Measurements from ENCODE around the gene SETBP1. TPM values are rescaled to one million over a fixed set of nuclear protein-coding genes. Genes with fewer than 3 reads are reported as not detected.

Gene SETBP1
- total RNA-seq, 1 experiment from 2014 or later, result 9.6 TPM

DNA sequence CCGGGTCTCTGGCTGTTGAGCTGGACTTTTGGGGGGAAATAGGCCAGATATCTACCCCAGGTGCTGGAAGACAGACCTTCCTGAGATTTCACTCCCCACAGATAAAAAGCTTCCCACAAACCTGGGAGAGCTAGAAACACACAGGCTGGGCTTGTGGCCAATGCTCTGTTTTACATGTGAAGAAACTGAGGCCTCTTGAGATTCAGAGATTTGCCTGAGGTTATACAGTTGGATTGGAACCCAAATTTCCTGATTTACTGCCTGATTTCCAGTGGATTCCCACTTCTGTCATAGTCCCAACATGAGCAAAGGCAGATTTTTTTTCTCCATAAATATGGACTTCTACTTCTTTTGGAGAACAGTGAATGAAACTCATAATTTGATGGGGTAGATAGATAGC lies 360.2 kb downstream of the SETBP1 start:
- TF ChIP-seq SP1 (CRISPR knock-in tag; conservative IDR thresholded peaks at IDR 0.05), result no peak
- TF ChIP-seq, protein P1, sequence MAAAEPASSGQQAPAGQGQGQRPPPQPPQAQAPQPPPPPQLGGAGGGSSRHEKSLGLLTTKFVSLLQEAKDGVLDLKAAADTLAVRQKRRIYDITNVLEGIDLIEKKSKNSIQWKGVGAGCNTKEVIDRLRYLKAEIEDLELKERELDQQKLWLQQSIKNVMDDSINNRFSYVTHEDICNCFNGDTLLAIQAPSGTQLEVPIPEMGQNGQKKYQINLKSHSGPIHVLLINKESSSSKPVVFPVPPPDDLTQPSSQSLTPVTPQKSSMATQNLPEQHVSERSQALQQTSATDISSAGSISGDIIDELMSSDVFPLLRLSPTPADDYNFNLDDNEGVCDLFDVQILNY (CRISPR knock-in tag; IDR thresholded peaks at IDR 0.05), result no peak
- TF ChIP-seq GTF2I (CRISPR knock-in tag; conservative IDR thresholded peaks at IDR 0.05), result no peak
- TF ChIP-seq CREB1 (CRISPR knock-in tag; IDR thresholded peaks at IDR 0.05), result no peak
- no peak for TF ChIP-seq ZNF416 (CRISPR knock-in tag; IDR thresholded peaks at IDR 0.05)
- no peak for TF ChIP-seq ZNF671 (CRISPR knock-in tag; IDR thresholded peaks at IDR 0.05)
- TF ChIP-seq TP53 (CRISPR knock-in tag; IDR thresholded peaks at IDR 0.05), result no peak
- no peak for TF ChIP-seq ZNF263 (CRISPR knock-in tag; IDR thresholded peaks at IDR 0.05; ENCODE audit: low read depth)
- no peak for TF ChIP-seq TEAD4 (CRISPR knock-in tag; IDR thresholded peaks at IDR 0.05)
- Mint-ChIP-seq H3K4me1 (no peaks in the 10 kb centered on the region), H3K36me3 (no peaks in the 10 kb centered on the region), H3K27ac (no peak overlapping the region), H3K27me3 (ENCODE audit: low read depth) (no peaks in the 10 kb centered on the region), H3K9me3 (no peaks in the 10 kb centered on the region), H3K4me3 (no peak overlapping the region)
- POLR2A ChIA-PET, result no interaction called here
- CTCF ChIA-PET, result no interaction called here
- DNase-seq (ENCODE audit: low spot score) (no peak), ATAC-seq (no peak)

DNA sequence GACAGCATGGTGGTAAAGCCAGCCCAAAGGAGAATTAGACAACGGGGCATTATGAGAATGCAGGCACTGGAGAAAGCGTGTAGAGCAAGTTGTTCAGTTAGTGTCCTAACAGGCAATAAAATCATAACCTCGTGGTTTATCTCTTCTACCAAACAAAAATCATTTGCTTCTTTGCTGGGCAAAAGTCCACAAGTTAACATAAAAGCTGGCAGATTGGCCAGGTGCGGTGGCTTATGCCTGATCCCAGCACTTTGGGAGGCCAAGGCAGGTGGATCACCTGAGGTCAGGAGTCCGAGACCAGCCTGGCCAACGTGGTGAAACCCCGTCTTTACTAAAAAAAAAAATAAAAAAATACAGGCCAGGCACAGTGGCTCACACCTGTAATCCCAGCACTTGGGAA lies 364.1 kb downstream of the SETBP1 start:
- CTCF ChIA-PET, result interaction anchor here (1.0 kb wide), 1 partner anchor 71 kb away, joined by 3 read pairs; no protein-coding TSS in a partner anchor

More for the DNA sequence above, 364.1 kb downstream of the SETBP1 start:
- no peaks in the 10 kb centered on the region for H3K4me1 Mint-ChIP-seq
- H3K27me3 Mint-ChIP-seq (ENCODE audit: low read depth), result no peaks in the 10 kb centered on the region
- no peak for ATAC-seq
- TF ChIP-seq, protein P2, sequence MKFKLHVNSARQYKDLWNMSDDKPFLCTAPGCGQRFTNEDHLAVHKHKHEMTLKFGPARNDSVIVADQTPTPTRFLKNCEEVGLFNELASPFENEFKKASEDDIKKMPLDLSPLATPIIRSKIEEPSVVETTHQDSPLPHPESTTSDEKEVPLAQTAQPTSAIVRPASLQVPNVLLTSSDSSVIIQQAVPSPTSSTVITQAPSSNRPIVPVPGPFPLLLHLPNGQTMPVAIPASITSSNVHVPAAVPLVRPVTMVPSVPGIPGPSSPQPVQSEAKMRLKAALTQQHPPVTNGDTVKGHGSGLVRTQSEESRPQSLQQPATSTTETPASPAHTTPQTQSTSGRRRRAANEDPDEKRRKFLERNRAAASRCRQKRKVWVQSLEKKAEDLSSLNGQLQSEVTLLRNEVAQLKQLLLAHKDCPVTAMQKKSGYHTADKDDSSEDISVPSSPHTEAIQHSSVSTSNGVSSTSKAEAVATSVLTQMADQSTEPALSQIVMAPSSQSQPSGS (CRISPR knock-in tag; IDR thresholded peaks at IDR 0.05; ENCODE audit: borderline replicate concordance, low read depth), result no peak
- TF ChIP-seq, protein P3, sequence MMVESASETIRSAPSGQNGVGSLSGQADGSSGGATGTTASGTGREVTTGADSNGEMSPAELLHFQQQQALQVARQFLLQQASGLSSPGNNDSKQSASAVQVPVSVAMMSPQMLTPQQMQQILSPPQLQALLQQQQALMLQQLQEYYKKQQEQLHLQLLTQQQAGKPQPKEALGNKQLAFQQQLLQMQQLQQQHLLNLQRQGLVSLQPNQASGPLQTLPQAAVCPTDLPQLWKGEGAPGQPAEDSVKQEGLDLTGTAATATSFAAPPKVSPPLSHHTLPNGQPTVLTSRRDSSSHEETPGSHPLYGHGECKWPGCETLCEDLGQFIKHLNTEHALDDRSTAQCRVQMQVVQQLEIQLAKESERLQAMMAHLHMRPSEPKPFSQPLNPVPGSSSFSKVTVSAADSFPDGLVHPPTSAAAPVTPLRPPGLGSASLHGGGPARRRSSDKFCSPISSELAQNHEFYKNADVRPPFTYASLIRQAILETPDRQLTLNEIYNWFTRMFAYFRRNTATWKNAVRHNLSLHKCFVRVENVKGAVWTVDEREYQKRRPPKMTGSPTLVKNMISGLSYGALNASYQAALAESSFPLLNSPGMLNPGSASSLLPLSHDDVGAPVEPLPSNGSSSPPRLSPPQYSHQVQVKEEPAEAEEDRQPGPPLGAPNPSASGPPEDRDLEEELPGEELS (CRISPR knock-in tag; IDR thresholded peaks at IDR 0.05), result no peak
- TF ChIP-seq ZNF219 (CRISPR knock-in tag; IDR thresholded peaks at IDR 0.05; ENCODE audit: borderline replicate concordance), result no peak
- no peak for TF ChIP-seq SMAD4 (CRISPR knock-in tag; IDR thresholded peaks at IDR 0.05)
- no peak for TF ChIP-seq JAZF1 (CRISPR knock-in tag; IDR thresholded peaks at IDR 0.05)
- TF ChIP-seq NR1H2 (CRISPR knock-in tag; IDR thresholded peaks at IDR 0.05), result no peak
- no peak for TF ChIP-seq ZNF396 (CRISPR knock-in tag; IDR thresholded peaks at IDR 0.05; ENCODE audit: borderline replicate concordance)
- TF ChIP-seq NR3C1 (CRISPR knock-in tag; conservative IDR thresholded peaks at IDR 0.05; ENCODE audit: low read depth), result no peak
- no peak for TF ChIP-seq SMAD3 (CRISPR knock-in tag; IDR thresholded peaks at IDR 0.05; ENCODE audit: borderline replicate concordance)
- no peak for TF ChIP-seq ESRRA (CRISPR knock-in tag; IDR thresholded peaks at IDR 0.05; ENCODE audit: borderline replicate concordance)
- TF ChIP-seq RELA (CRISPR knock-in tag; IDR thresholded peaks at IDR 0.05; ENCODE audit: borderline replicate concordance), result no peak
- TF ChIP-seq KAT7 (CRISPR knock-in tag; IDR thresholded peaks at IDR 0.05; ENCODE audit: borderline replicate concordance), result no peak
- no peak for TF ChIP-seq NFYB (CRISPR knock-in tag; conservative IDR thresholded peaks at IDR 0.05; ENCODE audit: low read depth)
- no peak for TF ChIP-seq SP1 (CRISPR knock-in tag; conservative IDR thresholded peaks at IDR 0.05)
- no peak for TF ChIP-seq NR2C2 (CRISPR knock-in tag; IDR thresholded peaks at IDR 0.05)
- no peak for TF ChIP-seq CBFB (CRISPR knock-in tag; IDR thresholded peaks at IDR 0.05; ENCODE audit: low read depth)
- TF ChIP-seq, protein P4, sequence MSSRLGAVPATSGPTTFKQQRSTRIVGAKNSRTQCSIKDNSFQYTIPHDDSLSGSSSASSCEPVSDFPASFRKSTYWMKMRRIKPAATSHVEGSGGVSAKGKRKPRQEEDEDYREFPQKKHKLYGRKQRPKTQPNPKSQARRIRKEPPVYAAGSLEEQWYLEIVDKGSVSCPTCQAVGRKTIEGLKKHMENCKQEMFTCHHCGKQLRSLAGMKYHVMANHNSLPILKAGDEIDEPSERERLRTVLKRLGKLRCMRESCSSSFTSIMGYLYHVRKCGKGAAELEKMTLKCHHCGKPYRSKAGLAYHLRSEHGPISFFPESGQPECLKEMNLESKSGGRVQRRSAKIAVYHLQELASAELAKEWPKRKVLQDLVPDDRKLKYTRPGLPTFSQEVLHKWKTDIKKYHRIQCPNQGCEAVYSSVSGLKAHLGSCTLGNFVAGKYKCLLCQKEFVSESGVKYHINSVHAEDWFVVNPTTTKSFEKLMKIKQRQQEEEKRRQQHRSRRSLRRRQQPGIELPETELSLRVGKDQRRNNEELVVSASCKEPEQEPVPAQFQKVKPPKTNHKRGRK (CRISPR knock-in tag; IDR thresholded peaks at IDR 0.05; ENCODE audit: borderline replicate concordance), result no peak
- DNase-seq (ENCODE audit: low spot score), result no peak
- H3K27ac Mint-ChIP-seq, result no peak overlapping the region
- POLR2A ChIA-PET, result no interaction called here
- H3K9me3 Mint-ChIP-seq, result no peaks in the 10 kb centered on the region
- no peaks in the 10 kb centered on the region for H3K36me3 Mint-ChIP-seq
- H3K4me3 Mint-ChIP-seq, result no peak overlapping the region
